NOMO-1 treated with DMSO at 0.1 percent for 48 hours (cell line): ENCODE results near the gene RAMP3.
"Not testable (repeated sequence)": the region's sequence is repeated elsewhere in the genome, so short reads cannot be mapped to it uniquely, and the experiment has no call there.

Experiments
- DNase-seq: peaks from one replicate; lab custom pipeline; 2025; ENCODE audit not compliant: unreplicated experiment; lab: John Stamatoyannopoulos, UW

The RAMP3 gene

GRCh38 chr7:45131891-45132290 lies 25.7 kb upstream of the RAMP3 start:
- DNase-seq, result no peak

DNA sequence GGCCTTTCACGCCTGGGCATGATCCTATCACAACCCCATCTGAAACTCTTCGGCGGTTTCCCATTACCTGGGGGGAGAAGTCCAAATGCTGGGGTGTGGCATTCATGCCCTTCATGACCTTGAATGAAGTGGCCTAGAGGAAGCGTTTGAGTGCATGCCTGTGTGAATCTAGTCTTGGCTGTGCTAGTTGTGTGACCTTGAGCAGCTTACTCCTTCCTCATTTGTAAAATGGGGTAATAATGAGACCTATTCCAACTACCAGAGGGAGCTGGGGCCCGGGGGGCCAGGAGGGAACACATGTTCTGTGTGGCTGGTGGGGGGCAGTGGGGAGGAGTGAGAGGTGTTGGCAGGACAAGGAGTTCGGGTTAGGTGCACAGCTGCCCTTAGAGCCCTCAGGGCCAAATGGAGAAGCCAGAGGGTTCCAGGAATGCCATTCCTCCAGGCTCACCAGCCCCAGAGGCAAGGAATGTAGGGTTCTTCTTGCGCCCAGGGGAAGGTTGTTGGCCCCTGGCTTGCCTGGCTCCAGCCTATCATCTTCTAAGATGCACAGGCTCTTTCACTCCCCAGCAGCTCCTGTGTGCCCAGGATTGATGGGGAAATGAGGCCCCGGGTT lies 24.8 kb upstream of the RAMP3 start:
- peak; percentile 30 for DNase-seq

GRCh38 chr7:45133352-45133751 lies 24.2 kb upstream of the RAMP3 start:
- no peak for DNase-seq

GRCh38 chr7:45133877-45134276 lies 23.7 kb upstream of the RAMP3 start:
- no peak for DNase-seq

DNA sequence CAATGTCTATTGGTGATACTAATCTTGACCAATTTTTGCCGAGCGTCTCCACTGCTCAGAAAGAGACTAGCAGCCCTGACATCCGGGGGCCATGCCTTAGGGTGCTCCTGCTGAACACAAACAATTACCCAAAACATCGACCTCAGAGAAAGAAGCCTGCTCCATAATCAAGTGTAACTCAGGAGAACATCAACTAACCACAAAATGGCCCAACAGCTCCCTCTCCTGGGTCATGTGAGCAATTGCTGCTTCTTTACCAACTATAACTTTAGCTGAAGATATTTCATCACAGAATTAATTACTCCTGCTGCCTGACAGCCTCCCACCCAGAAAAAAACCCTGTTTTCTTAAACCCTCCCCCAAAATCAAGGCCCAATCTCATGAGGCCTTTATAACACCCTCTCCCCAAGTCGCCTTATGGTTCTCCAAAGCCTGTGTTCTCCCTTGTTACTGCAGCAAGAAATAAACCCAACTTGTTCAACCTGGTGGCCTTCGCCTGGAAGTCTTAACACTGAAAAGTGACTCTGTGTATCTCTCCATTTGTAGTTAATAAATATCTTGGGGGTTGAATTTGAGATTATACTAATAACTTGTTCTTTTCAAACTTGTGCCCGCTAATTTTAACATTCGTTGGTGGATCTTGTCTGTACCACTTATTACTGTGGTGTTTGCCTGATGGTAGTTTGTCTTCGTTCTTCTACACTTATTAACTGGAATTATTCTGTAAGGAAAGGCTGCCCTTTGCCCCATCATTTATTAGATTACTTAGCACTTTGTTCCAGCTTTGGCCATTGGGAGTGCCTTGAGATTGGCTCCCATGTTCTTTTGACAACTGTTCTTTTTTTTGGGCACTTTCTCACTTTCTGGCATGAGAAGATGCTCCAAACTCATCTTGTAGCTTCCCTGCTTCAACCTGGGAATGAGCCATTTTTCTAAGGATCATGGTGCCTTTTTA lies 21.2 kb upstream of the RAMP3 start:
- DNase-seq, result peak; percentile 83

DNA sequence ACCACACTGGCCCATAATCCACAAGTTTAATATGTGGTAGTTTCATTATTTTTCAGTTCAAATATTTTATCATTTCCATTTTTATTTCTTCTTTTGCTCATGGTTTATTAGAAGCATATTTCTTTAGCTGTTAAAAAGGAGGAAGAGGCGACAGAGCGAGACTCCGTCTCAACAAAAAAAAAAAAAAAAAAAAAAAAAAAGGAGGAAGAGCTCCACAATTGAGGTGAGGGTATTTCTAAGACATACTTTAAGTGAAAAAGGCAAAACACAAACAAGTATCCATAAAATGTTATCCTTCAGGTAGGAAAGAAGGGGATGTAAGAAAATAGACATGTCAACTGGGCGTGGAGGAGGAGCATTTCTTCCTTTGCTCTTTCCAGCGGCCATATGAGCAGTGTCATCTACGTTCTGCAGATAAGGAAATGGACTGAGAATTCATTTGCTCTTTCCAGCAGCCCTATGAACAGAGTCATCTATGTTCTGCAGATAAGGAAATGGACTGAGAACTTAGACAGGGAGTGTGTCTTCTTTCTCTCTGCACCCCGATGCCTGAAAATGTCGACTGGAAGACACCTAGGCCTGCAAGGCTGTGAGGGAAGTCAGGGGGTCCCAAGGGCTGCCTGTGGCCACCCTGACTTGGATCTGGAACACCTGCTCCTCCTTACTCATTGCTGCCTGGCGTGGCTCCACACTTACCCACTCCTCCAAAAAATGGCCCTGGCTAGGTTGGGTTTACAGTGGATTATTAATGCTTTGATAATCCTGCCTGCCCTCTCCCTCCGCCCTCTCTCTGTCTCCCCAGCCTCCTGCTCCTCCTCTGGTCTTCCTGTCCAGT lies 18.9 kb upstream of the RAMP3 start:
- DNase-seq, result no peak

DNA sequence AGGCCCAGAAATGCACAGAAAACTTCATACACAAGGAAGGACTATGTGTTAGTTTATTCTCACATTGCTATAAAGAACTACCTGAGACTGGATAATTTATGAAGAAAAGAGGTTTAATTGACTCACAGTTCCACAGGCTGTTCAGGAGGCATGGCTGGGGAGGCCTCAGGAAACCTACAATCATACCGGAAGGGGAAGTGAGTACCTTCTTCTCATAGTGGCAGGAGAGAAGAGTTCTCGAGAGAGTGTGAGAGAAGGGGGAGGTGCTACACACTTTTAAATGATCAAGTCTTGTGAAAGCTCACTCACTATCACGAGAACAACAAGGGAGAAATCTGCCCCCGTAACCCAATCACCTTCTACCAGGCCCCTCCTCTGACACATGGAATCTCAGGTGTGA lies 16.8 kb upstream of the RAMP3 start:
- peak; percentile 34 for DNase-seq

DNA sequence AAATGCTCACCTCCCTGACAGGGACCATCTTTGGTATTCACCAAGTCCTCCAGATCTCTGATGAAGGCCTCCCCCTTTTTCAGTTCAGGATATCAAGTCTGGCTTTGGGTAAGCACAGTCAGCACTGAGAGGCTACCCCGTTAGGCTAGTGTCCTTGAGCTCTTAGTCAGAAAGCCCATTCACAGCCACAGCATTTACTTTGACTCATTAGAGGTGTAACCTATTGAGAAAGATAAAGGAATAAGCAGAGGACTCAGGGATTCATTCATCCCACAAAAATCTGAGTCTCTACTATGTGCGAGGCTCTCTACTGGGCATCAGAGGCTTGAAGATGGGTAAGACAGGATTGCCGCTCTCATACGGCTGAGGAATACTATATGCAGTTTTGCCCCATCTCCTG lies 14.0 kb upstream of the RAMP3 start:
- no peak for DNase-seq

GRCh38 chr7:45145881-45146280 lies 11.7 kb upstream of the RAMP3 start:
- no peak for DNase-seq

DNA sequence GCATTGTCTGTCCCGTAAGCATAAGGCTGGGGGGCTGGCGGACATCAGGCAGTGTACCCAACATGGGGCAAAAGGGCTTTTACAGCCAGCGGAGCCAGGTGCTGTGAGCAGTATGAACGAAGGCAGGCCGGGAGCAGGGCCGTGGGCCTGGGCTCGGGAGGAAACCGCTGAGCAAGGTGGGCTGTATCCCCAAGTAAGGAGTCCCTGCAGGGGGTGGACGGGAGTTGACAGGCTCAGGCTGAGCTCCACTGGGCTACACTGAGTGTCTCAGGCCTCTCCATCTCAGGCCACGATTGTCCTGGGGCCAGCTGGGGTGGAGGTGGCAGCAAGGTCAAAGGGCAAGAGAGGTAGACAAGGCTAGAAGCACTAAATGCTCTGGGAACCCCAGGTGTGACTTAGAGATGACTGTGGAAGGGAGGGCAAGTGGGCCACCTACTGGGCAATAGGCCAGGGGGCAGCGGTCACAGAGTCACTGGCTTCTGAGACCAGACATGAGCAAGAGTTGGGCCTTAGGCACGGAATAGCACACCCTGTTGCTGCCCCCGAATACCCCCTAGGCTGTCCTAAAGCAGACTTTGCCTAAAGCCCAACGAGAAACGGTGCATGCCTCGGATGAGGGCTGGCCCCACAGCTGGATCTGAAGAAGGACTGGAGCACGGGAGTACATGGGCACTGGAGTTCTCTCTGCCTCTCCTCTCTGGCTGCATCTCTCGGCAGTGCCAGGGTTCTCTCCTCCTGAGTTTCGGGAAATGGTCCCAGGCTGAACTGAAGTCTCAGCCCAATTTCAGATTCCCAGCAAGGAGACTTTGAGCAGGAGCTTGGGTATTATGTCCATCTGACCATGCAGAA lies 10.8 kb upstream of the RAMP3 start:
- no peak for DNase-seq

- no peak for DNase-seq
These were observed 9.5 kb upstream of the RAMP3 start for GRCh38 chr7:45147858-45148652.

DNA sequence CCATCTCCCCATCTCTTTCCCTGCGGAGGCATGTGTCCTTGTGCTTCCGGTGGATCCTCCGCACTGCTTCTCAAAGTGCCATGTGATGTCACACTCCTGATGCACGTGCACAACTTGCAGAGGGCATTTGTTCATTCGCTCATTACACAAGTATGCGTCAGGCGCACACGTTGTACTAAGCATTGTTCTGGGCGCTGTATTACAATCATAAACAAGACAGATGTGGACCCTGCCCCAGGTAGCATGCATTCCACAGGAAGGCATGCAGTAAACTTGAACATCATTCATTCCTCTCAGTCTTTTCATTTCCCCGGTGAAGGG lies 9.0 kb upstream of the RAMP3 start:
- DNase-seq, result no peak

GRCh38 chr7:45149606-45150005 lies 8.0 kb upstream of the RAMP3 start:
- DNase-seq, result no peak

DNA sequence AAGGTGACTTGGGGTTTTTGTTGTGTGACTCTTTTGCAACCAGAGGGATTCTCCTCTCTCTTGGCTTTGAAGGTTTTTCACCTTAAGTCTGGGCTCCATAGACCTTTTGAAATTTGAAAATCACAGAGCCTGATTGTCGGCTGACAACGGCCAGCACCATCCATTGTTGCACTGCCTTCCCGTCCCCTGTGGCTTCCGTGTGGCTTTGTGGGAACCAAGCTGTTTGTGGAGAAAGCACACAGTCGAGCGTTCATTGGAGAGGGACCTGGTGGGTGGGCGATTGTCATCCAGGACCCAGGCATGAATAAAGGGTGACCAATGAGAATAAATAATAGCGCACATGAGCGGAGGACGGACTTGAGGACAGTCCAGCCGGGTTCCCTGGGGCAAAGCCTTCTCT lies 7.4 kb upstream of the RAMP3 start:
- DNase-seq, result no peak

DNA sequence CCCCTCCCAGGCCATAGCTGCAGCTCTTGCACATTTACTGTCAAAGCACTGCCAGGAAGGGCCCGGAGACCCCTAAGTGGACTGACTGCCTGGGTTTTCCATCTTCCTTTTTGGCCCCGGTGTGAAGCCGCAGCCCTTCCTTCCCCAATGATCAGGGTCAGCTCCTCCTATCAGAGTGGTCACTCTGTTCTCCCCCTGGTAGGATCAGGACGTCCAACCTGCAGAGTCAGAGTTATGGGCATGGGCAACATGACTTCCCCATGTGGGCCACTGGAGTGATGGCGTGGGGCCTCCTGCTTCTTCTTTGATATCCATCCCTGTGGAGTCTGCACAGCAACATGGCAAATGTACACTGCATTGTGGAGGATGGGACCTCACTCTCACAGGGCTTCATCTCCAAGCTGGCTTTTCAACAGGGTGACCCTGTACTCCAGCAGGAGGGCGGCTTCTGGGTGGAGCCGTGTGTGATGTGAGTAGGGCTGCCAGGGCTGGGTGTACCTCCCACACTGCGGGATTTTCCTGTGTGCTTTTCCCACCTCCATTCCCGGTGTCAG lies 6.4 kb upstream of the RAMP3 start:
- no peak for DNase-seq

DNA sequence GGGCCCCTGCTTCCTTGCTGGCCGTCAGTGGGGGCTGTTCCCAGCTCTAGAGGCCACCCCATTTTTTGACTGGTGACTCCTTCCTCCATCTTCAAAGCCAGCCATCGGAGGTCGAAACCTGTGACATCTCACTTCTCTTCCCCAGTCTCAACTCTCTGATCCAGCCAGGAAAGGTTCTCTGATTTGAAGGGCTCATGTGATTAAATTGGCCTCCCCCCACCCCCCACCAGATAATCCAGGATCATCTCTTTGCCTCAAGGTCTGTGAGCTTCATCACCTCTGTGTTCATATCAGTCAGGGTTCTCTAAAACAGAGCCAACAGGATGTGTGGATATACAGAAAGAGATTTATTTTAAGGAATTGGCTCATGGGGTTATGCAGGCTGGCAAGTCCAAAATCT lies 5.6 kb upstream of the RAMP3 start:
- DNase-seq, result no peak

DNA sequence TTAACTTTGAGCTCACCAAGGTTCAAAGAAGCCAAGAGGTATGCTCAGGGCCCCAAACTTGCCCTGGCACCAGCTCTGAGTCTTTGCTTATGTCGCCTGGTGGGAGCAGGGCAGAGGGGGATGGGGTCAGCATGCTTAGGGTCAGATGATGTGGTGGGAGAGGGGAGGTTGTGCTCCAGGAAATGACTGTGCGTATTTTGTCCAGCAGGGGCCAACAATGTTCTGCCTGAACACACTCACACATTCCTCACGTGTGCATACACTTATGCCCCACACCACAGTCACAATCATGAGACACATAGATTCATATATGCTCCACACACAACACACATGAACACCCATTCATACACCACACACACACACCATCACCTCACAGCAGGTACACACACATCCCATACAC lies 4.4 kb upstream of the RAMP3 start:
- no peak for DNase-seq

DNA sequence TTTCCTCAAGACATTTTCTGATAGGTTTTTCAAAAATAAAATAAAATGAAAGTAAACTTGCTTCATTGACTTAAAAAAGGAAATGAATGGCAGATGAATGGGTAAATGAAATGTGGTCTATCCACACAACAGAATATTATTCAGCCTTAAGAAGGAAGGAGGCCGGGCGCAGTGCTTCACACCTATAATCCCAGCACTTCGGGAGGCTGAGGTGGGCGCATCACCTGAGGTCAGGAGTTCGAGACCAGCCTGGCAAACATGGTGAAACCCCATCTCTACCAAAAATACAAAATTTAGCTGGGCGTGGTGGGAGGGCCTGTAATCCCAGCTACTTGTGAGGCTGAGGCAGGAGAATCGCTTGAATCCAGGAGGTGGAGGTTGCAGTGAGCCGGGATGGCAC lies 3.7 kb upstream of the RAMP3 start:
- not testable (repeated sequence) for DNase-seq

- DNase-seq, result no peak
These were observed 2.2 kb upstream of the RAMP3 start for GRCh38 chr7:45155357-45155900.

- no peak for DNase-seq
These were observed 1.6 kb upstream of the RAMP3 start for GRCh38 chr7:45155941-45156340.
